GF-D8 (cell line): ENCODE measurements around the gene TRIM52.

Source experiments
- DNase-seq: peaks from one replicate; lab custom pipeline; 2025; lab: John Stamatoyannopoulos, UW

Gene TRIM52

GRCh38 chr5:181233801-181234454 is 27.0 kb downstream of the TRIM52 start:
- no peak for DNase-seq

GRCh38 chr5:181233088-181233800 is 27.7 kb downstream of the TRIM52 start:
- no peak for DNase-seq

GRCh38 chr5:181232593-181232992 is 28.4 kb downstream of the TRIM52 start:
- no peak for DNase-seq

- DNase-seq, result no peak
Measured at GRCh38 chr5:181231432-181231831, 29.5 kb downstream of the TRIM52 start.

- DNase-seq, result no peak
Measured at GRCh38 chr5:181230551-181230950, 30.4 kb downstream of the TRIM52 start.

GRCh38 chr5:181229996-181230395 is 30.9 kb downstream of the TRIM52 start:
- no peak for DNase-seq

GRCh38 chr5:181224390-181225229 is 36.3 kb downstream of the TRIM52 start:
- no peak for DNase-seq

GRCh38 chr5:181223729-181224389 is 37.1 kb downstream of the TRIM52 start:
- no peak for DNase-seq

- DNase-seq, result no peak
Measured at GRCh38 chr5:181223058-181223728, 37.8 kb downstream of the TRIM52 start, which contains the start of gene TRIM41. Gene TRIM41, plus strand, starts transcription at chr5:181223281. Its CDS starts 719 bp downstream, at chr5:181224000.

- DNase-seq, result no peak
Measured at GRCh38 chr5:181222630-181223057, 38.3 kb downstream of the TRIM52 start.

GRCh38 chr5:181221792-181222629 is 38.9 kb downstream of the TRIM52 start:
- DNase-seq, result no peak

- no peak for DNase-seq
Measured at GRCh38 chr5:181221105-181221791, 39.7 kb downstream of the TRIM52 start.

GRCh38 chr5:181220178-181220515 is 40.8 kb downstream of the TRIM52 start:
- DNase-seq, result no peak

GRCh38 chr5:181219262-181220177 is 41.4 kb downstream of the TRIM52 start:
- DNase-seq, result no peak

GRCh38 chr5:181218795-181219124 is 42.2 kb downstream of the TRIM52 start:
- no peak for DNase-seq

GRCh38 chr5:181217803-181218062 is 43.2 kb downstream of the TRIM52 start:
- DNase-seq, result no peak

- no peak for DNase-seq
Measured at GRCh38 chr5:181217111-181217802, 43.7 kb downstream of the TRIM52 start.
